Brain microvascular endothelial cell (primary cell): ENCODE data around the gene SELENOK.

ENCODE experiments used
- DNase-seq: peaks from one replicate; pipeline ENCODE4 v3.0.0-alpha.2; 2020
- H3K27ac ChIP-seq: fragments of 250-450 bp; sonication (Bioruptor Pico); 2 replicates; pipeline ENCODE4 v1.5.1; 2020; ENCODE audit warnings: mild to moderate bottlenecking, moderate library complexity
- H3K27me3 ChIP-seq: fragments of 250-450 bp; sonication (Bioruptor Pico); replicated peaks from 2 replicates; pipeline ENCODE4 v1.5.1; 2020; ENCODE audit warnings: mild to moderate bottlenecking
- H3K36me3 ChIP-seq: fragments of 250-450 bp; sonication (Bioruptor Pico); replicated peaks from 2 replicates; pipeline ENCODE4 v1.5.1; 2020; ENCODE audit warnings: mild to moderate bottlenecking
- H3K4me3 ChIP-seq: 2 replicates; pipeline ENCODE4 v1.5.1; 2011; ENCODE audit warnings: low read depth, mild to moderate bottlenecking, control low read depth, low read length, moderate library complexity
- CTCF ChIP-seq: IDR thresholded peaks from 2 replicates; pipeline ENCODE4 v1.5.1; 2011; ENCODE audit warnings: low read depth, mild to moderate bottlenecking, moderate library complexity, low read length, control low read depth, inconsistent platforms; ENCODE audit errors: missing control alignments
- in situ Hi-C: cut with HindIII; loops from 2 replicates; pipeline ENCODE4 v1.10.0; 2017; ENCODE audit warnings: low sequenced_read_pairs, low pct_ligation_motif_present

The SELENOK gene

GRCh38 chr3:53891497-53892285 lies at the start of gene SELENOK:
TSS of gene SELENOK (minus strand) at chr3:53891859.
- no peak for TF ChIP-seq CTCF
- H3K4me3 ChIP-seq = peak within 1 kb of the TSS; percentile 94
- H3K27ac ChIP-seq = peak within 1 kb of the TSS; percentile 93
- no peaks in the 10 kb centered on the region for H3K36me3 ChIP-seq
- in situ Hi-C loops = no loop called here
- no peaks in the 10 kb centered on the region for H3K27me3 ChIP-seq
- DNase-seq = peak; percentile 99

DNA sequence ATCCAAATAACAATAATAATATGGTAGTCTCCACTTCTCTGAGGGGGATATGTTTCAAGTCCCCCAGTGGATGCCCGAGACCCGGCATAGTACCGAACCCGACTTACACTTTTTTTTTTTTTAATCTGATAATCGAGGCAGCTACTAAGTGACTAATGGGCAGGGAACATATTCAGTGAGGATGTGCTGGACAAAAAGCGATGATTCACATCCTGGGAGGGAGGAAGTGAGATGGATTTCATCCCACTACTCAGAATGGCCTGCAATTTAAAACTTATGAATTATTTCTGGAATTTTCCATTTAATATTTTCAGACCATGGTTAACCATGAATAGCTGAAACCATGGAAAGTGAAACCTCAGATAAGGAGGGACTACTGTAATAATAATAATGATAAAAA lies 49.5 kb upstream of the SELENOK start:
- Histone ChIP-seq H3K27ac (no peak overlapping the region), H3K4me3 (no peak overlapping the region), H3K27me3 (no peaks in the 10 kb centered on the region), H3K36me3 (no peaks in the 10 kb centered on the region)
- in situ Hi-C loops = no loop called here
- DNase-seq = peak; percentile 65
- no peak for TF ChIP-seq CTCF

DNA sequence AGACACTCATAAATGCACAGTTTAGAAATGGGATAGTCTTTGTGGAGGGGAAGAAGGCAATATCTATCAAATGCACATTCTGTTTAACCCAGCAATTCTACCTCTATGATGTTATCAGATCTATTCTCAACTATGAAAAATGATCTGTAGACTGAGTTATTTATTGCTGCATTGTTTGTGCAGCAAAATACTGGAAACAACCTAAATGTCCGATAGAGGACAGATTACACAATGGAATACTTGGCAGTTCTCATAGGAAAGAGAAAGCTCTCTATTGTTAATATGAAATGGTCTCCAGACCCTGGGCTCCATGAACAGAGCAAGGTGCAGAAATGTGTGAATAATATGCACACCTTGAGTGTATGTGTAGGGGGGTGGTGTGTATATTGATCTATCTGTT lies 49.0 kb upstream of the SELENOK start:
- no peak for DNase-seq
- Histone ChIP-seq H3K27me3 (no peaks in the 10 kb centered on the region), H3K36me3 (no peaks in the 10 kb centered on the region), H3K27ac (no peak overlapping the region), H3K4me3 (no peak overlapping the region)
- in situ Hi-C loops = no loop called here
- no peak for TF ChIP-seq CTCF

GRCh38 chr3:53939813-53940212 lies 48.2 kb upstream of the SELENOK start:
- no peak for DNase-seq
- no peaks in the 10 kb centered on the region for H3K36me3 ChIP-seq
- no peak overlapping the region for H3K27ac ChIP-seq
- no peaks in the 10 kb centered on the region for H3K27me3 ChIP-seq
- no peak overlapping the region for H3K4me3 ChIP-seq
- no peak for TF ChIP-seq CTCF
- in situ Hi-C loops = no loop called here

GRCh38 chr3:53939086-53939582 lies 47.5 kb upstream of the SELENOK start:
- in situ Hi-C loops = no loop called here
- no peaks in the 10 kb centered on the region for H3K36me3 ChIP-seq
- no peak for TF ChIP-seq CTCF
- H3K27me3 ChIP-seq = no peaks in the 10 kb centered on the region
- no peak overlapping the region for H3K4me3 ChIP-seq
- DNase-seq = no peak
- no peak overlapping the region for H3K27ac ChIP-seq

DNA sequence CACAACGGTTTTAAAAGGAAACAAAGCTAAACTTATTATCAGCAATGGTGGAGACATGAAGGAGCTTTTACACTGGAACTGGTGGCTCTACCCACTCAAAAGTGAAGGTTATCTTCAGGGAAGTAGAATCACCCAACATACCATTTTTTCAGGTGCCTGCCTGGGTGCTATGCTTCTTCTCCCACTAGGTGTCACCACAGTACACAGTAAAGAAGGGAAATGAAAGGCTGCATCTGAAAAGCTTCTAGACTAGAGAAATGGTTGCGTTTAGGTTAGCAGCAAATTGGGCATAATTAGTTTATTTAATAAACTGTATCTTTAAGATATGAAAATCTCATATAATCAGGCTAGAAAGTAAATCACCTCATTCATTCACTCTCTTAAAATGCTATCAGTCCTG lies 47.0 kb upstream of the SELENOK start:
- Histone ChIP-seq H3K27me3 (no peaks in the 10 kb centered on the region), H3K4me3 (no peak overlapping the region), H3K27ac (no peak overlapping the region), H3K36me3 (no peaks in the 10 kb centered on the region)
- in situ Hi-C loops = no loop called here
- DNase-seq = peak; percentile 52
- TF ChIP-seq CTCF = peak; percentile 82
